NCI-H69 (cell line): ENCODE data around the gene MEF2B.
"Not testable (repeated sequence)": the region's sequence is repeated elsewhere in the genome, so short reads cannot be mapped to it uniquely, and the experiment has no call there.

Source experiments
- DNase-seq: peaks from one replicate; lab custom pipeline; 2025; lab: John Stamatoyannopoulos, UW

Gene MEF2B

DNA sequence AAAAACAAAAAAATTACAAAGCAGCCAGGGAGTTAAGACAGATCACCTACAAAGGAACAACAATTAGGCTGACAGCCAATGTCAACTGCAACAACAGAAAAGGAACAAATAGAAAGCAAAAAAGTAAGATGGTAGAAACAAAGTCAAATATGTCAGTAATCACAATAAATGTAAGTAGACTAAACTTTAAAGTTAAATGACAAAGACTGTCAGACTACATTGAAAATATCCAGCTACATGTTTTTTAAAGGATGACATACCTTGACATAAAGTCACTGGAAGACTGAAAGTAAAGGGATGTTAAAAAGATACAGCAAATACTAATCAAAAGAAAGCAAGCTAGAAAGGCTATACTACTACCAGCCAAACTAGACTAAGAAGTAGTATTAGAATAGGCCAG is 46.7 kb downstream of the MEF2B start:
- DNase-seq: no peak

DNA sequence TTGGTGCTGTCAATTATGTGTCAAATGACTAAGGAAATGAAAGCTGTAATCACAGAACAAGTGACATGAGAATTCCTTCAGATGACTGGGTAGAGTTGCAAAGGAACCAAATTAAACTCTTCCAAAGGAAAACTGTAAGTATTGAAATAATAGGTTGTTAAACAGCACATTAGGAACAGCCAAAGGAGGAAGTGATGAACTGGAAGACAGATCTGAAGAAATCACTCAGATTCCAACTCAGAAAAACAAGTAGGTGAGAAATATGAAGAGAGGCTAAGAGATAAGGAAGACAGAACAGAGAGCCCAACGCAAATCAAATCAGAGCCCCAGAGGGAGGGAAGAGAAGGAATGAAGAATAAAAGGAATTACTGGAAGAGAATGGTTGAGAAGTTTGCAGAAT is 47.2 kb downstream of the MEF2B start:
- DNase-seq: no peak

DNA sequence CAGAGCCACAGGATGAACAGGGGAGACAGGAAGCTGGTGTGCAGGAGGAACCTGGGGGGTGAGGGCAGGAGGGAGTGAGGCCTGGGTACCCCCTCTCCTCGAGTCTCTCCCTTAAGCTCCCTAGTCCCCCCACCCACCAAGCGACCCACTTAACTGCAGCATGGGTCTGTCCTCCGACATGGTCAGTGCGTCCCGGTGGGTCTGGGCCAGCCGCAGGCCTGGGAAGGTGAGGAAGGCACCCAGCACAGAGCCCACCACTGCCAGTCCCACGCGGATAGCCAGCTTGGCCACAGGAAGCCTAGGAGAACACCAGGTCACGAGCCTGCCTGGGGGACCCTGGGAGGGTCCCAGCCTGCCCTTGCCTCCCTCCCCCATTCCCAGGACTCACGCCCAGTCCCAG is 48.7 kb downstream of the MEF2B start:
- DNase-seq: no peak

DNA sequence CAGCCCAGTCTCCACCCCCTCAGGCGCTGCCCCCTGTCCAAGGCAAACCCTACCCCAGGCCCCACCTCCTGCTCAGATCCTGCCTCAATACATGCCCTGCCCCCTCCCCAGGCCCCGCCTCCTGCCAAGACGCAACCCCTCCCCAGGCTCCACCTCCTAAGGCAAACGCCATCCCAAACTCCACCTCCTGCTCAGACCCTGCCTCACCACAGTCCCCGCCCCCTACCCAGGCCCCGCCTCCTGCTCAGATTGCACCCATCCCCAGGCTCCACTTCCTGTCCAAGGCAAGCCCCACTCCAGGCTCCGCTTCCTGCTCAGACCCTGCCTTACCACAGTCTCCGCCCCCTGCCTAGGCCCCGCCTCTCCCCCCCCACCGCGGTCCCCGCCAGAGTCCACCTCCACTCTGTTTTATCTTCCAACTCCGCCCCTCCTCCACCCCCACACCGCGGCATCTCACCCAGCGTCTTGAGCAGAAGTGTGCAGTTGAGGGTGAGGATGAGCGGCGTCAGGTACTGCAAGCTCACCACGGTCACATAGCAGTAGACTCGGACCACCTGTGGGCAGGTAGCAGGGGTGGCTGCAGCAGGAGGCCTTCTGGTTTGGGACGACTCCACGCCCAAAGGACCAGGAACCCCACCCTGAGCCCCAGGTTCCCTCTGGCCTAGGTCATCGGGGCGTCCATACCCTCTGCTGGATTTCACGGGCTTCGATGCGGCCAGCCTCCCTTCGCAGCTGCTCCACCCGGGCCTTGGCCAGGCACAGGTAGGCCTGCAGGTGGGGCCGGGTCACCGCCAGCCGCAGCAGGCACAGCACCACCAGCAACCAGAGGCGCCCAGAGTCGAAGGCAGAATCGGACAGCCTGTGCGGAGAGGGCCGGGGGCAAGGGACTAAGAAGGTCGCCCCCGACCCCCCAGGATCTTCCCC is 49.5 kb downstream of the MEF2B start:
- peak; percentile 98 for DNase-seq

DNA sequence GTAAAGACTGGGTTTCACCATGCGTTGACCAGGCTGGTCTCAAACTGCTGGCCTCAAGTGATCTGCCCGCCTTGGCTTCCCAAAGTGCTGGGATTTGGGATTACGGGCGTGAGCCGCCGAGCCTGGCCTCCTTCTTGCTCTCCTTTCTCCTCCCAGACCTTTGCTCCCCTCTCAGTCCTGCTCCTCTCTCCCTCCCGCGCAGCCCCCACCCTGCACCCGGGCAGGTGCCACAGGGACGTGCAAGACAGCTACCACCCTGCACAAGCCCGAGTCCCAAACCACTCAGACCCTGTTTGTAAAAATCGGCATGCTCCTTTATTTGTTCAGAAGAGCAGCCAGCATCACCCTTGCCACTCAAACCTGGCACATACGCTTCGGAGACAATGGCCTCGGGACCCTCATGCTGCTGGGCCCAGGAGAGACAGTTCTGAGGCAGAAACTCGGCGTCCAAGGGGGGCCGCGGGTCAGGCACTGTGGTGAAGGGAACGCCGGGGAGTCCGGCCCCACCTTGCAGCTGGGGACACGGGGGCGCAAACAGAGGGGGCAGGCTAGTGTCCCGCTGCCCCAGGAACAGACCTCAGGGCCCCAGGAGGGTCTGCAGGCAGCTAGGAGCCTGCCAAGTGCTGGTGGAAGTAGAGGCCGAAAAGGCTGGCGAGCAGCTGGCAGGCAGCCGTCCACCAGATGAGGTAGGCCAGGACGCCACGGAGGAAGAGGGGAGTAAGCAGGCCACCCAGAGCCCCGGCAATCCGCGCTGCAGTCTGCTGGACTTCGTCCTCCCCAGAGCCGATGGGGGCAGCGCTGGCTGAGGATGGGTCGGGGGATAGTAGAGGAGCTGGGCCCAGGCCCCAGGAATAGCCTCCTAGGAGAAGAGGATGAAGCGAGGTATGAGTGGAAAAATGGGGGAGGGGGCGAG is 50.5 kb downstream of the MEF2B start:
- no peak for DNase-seq

DNA sequence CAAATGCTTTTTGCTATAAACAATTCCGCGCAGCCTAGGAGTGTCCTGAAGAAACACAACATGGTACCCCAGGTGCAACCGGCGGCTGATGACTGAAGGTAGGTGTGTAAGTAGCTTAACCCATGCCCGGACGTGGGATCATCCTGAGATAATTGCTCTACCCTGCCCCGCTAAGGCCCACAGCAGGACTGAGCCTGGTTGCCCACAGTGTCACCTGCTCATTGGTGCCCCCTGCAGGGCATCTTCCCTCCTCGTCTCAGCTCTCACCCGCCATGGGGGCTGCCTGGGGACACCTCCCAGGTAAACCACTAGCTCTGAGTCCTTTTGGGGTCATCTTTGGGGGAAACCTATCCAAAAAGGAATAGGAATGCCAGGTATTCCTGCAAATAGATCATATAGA is 54.1 kb downstream of the MEF2B start:
- DNase-seq: peak; percentile 68

DNA sequence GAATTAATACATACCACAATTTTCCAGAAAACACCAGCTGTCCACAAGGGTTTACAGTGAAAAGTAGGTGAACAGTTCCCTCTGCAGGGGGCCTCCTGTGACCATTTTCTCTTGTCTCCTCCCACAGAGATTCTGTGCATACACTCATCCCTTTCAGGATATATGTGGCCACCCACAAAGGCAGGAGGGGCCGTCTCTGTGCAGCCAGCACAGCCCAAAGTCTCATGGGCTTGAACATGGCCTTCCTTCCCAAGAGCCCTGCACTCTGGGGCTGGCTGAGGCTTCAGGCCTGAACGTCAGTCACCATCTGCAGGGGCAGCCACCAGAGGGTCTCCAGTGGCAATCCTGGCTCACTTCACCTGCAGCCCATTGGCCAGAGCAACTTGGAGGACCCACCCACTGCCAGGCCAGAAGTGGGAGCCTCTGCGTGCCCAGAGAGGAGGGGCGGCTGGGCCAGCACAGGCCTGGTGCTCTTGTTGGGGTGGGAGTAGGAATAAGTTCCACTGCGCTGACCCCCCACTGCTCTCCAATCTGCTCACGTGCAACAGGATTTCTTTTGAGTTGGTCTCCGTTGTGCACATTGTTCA is 56.9 kb downstream of the MEF2B start:
- DNase-seq: peak; percentile 72

DNA sequence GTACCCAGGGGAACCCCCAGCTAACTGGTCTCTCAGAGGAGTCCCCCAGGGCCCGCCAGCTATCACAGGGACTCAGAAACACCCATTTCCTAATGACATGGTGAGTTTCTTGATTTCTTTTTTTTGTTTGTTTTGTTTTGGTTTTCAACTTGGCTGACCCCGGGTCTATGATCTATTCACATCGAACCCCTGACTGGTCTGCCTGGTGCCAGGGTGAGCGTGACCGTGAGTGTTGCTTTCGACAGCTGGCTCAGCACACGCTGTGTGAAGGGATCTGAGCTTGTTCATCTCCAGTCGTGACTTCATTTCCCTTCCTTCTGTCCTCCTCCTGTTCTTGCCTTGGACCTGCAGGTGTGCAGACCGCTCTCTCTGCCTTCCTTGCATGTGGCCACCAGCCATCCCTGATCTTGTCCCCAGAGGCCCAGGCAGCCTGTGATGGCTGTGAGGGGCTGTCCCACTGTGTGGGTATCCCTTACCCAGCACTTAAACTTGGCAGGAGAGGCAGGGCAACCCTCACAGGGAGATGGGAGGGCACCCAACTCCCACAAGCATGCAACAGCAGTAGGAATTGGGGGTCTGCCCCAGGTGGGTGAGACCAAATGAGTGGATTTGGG is 58.0 kb downstream of the MEF2B start:
- no peak for DNase-seq

DNA sequence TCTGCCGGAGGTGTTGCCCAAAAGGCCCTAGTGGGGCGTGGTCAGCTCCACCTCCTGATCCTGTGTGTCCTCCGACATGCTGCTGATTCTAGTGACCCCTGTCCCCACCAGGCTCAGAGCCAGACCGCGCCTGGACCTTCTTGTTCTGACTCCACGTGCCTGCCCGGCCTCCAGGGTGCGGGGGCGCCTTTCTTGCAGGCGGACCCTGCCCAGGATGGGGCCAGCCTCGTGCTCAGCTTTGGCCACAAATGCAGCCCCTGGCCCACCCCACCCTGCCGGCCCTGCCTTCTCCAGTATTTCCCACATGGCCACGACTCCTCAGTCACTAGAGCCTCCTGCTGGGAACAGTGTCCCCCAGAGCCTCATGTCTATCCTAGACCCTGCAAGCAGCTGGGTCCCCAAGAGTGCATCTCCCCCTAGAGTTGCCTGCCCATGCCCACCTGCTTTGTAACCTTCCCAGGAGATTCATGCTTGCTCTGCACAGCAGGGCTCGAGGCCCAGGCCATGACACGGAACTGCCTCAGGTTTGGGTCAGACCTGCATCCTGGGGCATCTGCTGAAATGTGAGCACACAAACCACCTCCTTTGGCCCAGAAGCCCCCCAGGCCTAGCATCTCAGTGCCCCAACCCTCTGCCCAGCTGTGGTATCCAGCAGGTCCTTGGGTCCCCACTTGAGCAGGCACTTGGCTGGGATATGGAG is 58.8 kb downstream of the MEF2B start:
- DNase-seq: no peak

DNA sequence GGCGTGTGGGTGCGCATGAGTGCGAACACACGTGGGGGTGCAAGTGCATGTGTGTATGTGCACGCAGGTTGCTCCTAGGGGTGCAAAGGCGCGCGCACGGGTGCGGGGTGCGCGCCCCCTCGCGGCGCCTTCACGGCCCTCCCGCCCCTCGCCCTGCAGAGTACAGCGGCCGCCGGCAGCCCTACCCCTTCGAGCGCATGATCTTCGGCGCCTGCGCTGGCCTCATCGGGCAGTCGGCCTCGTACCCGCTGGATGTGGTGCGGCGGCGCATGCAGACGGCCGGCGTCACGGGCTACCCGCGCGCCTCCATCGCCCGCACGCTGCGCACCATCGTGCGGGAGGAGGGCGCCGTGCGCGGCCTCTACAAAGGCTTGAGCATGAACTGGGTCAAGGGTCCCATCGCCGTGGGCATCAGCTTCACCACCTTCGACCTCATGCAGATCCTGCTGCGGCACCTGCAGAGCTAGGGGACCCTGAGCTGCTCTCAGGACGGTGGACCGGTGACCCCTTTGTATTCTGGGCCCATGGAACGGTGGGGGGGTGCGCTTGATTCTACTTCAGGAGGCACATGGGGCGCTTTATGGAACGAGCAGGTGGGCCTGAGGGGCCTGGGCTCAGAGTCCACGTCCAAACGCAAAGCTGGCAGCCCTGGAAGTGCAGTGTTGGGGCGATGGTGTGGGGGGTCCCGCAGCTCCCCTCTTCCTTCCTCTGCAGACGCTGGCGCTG is 59.5 kb downstream of the MEF2B start:
- no peak for DNase-seq

DNA sequence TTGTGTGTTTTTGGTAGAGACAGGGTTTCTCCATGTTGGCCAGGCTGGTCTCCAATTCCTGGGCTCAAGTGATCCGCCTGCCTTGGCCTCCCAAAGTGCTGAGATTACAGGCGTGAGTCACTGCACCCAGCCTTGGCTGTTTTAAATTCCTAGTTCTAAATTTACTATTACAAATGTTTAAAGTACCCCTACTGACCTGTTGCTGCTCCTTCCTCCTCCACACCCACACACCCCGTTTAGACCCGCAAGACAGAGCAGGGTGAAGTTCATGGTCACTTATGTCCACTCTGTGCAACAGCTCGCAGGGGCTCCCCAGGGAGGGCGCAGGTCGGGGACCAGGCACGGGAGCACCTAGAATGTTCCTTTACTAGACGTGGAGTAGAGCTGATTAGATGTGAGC is 60.5 kb downstream of the MEF2B start:
- DNase-seq: no peak

DNA sequence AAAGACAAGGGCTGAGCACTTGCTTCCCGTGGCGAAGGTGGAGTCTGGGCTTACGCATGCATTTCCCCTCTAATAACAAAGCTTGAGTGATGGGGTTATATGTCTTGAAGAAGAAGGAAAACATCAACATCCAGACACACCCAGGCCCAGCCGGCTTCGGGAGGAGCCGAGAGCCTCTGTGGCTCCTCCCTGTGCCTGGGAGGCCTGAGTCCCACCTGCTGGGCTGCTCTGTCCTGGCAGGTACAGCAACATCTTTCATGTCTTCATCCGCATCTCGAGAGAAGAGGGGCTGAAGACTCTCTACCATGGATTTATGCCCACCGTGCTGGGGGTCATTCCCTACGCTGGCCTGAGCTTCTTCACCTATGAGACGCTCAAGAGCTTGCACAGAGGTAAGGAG is 62.4 kb downstream of the MEF2B start:
- DNase-seq: peak; percentile 26

DNA sequence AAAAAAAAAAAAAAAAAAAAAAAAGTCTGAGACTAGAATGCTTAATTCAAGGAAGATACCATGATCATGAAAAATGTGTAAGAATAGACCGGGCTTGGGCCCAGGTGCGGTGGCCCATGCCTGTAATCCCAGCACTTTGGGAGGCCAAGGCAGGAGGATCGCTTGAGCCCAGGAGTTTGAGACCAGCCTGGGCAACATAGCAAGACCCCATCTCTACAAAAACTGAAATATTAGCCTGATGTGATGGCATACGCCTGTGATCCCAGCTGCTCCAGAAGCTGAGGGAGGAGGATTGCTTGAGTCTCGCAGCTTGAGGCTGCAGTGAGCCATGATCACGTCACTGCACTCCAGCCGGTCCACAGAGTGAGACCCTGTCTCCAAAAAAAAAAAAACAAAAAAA is 63.1 kb downstream of the MEF2B start:
- not testable (repeated sequence) for DNase-seq

DNA sequence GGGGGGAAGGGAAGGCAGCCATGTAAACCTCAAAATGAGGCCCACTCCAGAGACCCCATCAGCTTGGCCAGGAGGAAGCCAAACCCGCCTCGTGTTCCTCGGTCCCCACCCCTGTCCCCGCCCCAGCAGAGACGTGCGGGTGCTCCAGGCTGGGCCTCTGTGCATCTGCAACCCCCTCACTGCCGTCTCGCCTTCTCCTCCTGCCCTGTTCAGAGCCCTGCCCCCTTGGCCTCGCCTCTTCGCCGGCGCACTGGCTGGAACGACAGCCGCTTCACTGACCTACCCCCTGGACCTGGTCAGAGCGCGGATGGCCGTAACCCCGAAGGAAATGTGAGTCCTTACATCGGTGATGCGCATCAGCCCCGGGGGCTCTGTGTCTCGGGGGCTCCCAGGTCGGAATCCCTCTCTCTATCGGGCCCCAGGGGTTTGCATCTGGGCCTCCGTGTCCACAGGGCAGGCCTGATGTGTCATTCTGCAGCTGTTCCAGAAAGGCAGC is 64.0 kb downstream of the MEF2B start:
- no peak for DNase-seq

DNA sequence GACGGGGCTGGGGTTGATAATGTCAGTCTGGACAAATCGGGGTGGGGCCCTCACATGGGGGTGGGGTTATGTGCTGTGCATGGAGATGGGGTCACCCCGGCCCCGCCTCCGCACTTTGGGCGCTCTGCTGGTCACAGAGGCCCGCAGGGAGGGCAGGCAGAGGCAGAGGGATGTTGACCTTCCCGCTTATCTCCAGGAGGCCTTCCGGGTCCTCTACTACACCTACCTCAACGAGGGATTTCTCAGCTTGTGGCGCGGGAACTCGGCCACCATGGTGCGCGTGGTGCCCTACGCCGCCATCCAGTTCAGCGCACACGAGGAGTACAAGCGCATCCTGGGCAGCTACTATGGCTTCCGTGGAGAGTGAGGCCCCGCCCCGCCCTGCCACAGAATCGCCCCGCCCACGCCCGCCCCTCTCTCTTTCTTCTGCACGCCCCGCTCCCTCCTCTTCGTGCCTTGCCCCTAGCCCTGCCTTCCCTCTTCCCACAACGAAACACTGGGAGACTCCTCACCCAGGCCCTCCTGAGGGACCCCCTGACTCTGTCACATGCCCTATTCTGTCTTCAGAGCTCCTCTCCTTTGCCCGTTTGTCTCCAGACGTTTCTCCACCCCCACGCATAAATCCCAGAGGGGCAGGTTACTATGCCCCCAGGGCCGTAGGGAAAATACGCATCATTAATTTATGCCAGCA is 64.6 kb downstream of the MEF2B start:
- DNase-seq: peak; percentile 85

DNA sequence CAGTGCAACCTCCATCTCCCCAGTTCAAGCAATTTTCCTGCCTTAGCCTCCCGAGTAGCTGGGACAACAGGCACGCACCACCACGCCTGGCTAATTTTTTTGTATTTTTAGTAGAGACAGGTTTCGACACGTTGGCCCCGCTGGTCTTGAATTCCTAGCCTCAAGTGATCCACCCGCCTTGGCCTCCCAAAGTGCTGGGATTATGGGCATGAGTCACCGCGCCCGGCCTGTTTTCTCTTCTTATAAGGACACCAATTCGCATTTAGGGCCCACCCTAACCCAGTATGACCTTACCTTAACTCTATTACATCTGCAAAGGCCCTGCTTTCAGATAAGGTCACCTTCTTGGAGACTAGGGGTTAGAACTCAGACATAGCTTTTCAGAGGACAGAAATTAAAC is 66.9 kb downstream of the MEF2B start:
- no peak for DNase-seq

DNA sequence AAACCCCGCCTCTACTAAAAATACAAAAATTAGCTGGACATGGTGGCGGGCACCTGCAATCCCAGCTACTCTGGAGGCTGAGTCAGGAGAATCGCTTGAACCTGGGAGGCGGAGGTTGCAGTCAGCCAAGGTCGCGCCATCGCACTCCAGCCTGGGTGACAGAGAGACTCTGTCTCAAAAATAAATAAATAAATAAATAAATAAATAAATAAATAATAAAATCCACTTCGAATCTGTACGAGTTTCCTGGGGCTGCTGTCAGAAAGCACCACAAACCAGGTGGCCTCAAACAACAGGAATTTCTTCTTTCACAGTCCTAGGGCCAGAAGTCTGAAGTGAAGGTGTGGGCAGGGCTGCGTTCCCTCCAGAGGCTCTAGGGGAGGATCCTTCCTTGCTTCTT is 67.5 kb downstream of the MEF2B start:
- not testable (repeated sequence) for DNase-seq

DNA sequence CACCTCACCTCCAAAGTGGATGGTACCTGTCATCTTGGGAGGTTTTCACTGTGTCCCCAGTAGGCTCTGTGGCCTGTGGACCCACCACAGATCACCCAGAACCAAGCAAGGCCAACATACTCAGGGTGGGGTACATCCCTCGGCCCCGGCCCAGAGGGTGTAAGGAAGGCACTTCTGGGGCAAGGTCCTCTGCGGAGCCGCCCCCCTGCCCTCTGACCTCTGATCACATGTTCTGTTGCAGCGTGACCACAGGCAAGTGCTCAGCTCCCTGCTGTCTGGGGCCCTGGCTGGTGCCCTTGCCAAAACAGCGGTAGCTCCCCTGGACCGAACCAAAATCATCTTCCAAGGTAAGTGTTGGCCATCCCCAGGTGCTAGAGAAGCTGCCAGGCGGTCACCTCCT is 68.5 kb downstream of the MEF2B start:
- DNase-seq: no peak

DNA sequence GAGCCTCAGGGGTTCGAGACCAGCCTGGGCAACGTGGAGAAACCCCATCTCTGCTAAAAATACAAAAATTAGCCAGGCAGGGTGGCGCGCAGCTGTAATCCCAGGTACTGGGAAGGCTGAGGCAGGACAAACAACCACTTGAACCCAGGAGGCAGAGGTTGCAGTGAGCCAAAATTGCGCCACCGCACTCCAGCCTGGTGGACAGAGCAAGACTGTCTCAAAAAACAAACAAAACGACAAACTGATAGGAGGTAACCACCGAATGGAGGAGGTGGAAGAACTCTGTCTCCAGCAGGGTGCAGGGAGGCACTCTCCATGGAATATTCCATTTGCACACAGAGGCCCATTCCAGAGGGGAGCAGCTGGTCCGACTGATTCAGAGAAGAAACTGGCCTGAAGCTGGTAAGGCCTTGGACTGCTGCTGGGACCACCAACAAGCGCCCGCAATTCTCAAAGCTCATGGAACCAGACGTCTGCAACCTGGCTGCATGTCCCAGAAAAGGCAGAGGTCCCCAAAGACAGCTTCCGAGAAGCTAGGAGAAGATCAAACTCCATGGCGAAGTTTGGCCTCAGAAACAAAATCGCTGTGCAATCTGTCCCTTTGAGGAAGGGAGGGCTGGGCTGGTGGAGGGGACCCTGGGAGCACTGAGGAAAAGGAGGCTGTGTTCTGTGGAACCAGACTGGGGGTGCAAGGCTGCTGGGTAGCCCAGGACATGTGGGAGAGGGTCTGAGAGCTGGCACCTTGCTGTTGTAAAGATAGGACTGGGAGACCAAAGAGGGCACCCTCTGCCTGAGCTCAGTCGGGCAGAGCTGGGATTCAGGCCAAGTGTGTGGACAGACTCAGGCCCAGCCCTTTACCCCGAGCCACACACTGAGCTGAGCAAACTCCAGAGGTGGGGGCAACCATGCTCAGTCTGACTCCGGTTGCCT is 71.1 kb downstream of the MEF2B start:
- peak; percentile 44 for DNase-seq
